GM21576 (cell line): ENCODE measurements around the gene TSPAN14.
"Not testable (repeated sequence)": the region's sequence is repeated elsewhere in the genome, so short reads cannot be mapped to it uniquely, and the experiment has no call there.

ENCODE experiments used
- ATAC-seq: cut with Tn5 transposase; IDR thresholded peaks from one replicate; pipeline ENCODE4 v1.9.1; 2021; ENCODE audit warnings: mild to moderate bottlenecking, moderate library complexity; ENCODE audit not compliant: unreplicated experiment

The TSPAN14 gene

DNA sequence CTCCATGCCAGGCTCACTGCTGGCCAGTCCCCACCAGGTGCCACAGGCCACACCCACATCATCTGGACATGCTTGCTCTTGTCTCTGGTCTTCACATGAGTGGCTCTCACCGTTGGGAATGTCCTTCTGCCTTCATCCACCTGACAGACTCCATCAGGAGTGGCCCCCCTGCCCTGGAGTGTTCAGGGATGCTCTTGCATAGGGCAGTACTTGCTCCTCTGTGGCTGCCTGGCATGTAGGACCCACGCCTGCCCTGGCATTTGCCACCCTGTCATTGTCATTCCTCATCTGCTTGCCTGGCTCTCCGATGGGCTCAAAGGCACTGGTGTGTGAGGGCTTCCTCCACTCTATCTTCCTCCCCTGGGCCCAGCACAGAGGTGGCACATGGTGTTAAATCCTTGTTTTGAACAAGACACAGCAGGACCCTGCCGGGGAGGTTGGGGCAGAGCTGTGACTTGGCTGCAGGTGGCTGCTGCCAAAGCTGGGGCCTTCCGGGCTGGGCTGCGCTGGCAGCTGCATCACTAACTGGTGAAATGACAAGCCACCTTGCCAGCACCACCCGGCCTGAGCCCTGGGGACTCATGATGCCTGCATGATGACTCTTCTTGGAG lies 85.4 kb downstream of the TSPAN14 start:
- no peak for ATAC-seq

DNA sequence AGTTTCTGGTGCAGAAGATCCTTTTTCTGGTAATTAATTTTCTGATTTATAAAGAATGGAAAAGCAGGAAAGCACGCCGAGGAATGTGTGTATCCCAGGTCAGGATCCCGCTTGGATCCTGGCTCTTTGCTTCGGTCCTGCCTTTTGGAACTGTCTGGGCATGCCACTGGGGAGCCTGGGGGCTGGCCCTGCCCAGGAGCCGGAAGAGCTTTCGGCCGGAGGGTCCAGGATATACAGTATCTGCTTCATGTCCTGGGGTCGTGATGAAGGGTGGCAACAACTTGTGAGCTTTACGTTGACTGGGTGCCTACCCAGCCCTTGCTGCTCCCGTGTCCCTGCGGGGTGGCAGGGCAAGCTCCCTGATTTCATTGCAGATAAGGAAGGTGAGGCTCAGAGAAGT lies 86.0 kb downstream of the TSPAN14 start:
- no peak for ATAC-seq

DNA sequence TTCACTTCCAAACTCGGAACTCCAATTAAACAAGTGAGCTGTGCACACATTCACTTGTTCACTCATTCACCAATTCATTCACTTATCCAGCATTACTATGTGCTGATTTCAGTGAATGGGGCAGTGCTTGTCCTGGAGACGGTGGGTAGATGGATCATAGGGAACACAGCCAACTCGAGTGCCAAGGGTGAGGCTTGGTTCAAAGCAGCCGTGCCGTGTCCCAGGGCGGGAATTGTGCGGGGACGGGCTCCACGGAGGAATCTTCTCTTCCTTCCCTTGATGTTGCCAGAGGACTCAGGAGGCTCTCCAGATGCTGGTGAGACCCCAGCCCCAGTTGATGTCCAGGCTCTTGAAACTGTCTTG lies 86.5 kb downstream of the TSPAN14 start:
- no peak for ATAC-seq

DNA sequence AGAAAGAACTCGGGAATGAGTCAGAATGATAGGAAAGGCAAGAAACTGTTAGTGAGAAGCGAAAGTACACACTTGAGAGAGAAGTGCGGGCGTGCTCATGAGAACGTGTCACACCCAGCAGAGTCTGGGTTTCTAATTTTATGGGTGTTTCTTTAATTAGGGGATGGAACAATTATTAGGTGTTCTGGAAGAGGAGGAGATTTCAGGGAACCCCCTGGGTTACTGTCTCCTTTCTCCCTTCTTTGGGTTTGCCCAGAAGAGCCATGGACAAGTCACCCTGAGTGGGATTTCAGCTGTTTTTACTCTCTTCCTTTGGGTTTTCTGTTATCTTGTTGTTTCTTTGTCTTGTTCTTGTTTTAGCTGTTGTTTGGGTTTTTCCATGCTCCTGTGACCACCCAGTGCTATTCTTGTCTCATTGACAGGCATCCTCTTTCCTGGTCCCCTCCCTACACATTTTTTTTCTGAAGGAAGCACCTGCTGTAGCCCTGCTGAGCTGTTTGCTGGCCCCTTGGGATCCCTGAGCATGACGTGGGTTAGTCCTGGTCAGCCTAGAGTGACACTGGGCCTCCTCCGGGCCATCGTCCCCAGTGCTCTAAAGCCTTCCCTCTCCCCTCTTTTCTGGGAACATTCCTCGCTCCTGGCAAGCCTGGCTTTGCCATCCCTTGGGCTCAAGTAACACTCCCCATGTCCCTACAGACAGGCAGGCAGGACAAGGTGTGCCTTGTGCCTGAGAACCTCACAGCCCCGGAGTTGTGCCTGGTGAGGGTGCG lies 87.1 kb downstream of the TSPAN14 start:
- ATAC-seq, result peak; percentile 61

DNA sequence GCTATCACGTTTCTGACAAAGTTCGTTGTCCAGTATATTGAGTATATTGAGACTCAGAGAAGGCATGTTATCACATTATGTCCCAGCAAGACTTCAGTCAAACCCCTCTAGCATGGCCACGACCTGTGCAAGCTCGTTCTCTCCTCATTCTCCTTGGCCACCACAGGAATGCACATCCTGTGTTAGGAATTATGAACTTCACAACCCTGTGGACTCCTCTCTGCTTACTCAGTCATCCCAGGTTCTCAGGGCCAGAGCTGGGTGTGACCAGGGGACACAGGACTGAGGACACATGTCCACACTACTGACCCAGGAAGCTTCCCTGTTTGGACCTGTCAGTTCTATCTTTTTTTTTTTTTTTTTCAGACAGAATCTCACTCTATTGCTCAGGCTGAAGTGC lies 87.9 kb downstream of the TSPAN14 start:
- ATAC-seq, result no peak

DNA sequence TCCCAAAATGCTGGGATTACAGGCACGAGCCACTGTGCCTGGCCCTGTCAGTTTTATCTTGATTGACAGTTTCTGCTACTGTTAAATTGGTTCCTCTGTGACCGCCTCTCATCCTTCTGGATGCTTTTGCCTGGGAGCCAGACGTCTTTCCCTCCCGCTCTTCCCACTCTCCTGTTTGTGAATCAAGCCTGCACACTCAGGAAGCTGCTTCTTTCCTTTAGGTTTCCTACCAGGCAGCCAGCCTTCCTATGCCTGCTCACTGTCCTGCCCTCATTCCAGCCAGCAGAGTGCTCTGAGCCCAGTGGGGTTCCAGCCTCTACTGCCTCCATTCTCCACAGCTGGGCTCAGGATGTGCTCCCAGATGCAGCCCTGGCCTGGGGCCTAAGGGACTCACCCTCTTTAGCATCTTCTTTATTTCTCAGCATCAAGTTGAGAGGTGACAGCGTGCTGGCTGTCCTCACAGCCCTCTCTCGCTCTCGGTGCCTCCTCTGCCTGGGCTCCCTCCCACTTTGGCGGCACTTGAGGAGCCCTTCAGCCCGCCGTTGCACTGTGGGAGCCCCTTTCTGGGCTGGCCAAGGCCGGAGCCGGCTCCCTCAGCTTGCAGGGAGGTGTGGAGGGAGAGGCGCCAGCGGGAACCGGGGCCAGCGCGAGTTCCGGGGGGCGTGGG lies 88.7 kb downstream of the TSPAN14 start:
- ATAC-seq, result no peak

DNA sequence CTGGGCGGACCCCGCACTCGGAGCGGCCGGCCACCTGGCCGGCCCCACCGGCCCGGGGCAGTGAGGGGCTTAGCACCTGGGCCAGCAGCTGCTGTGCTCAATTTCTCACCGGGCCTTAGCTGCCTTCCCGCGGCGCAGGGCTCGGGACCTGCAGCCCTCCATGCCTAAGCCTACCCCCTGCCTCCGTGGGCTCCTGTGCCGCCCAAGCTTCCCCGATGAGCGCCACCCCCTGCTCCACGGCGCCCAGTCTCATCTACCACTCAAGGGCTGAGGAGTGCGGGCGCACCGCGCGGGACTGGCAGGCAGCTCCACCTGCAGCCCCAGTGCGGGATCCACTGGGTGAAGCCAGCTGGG lies 89.2 kb downstream of the TSPAN14 start:
- not testable (repeated sequence) for ATAC-seq

DNA sequence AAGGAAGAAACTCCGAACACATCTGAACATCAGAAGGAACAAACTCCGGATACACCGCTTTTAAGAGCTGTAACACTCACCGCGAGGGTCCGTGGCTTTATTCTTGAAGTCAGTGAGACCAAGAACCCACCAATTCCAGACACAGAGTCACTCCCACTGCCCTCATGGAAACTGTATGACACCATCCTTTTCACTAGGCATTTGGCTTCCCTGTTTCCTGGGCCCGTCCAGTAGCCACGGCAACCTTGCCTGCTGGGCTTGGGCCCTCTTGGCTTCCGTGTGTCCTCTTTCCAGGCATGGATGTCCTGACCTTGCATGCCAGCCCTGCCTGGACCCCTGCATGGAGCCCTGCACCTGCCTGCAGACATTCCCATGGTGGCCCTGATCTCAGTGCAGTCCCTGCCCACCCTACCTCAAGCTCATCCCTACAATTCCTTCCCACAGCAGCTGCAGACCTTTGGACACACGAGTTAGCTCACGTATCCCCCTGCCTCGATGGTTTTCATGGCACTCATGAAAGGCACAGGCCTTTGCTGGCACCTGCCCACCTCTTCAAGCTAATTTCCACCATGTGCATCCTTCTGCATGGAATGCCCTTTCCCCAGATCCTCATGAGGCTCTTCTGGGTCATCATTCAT lies 90.3 kb downstream of the TSPAN14 start:
- no peak for ATAC-seq

DNA sequence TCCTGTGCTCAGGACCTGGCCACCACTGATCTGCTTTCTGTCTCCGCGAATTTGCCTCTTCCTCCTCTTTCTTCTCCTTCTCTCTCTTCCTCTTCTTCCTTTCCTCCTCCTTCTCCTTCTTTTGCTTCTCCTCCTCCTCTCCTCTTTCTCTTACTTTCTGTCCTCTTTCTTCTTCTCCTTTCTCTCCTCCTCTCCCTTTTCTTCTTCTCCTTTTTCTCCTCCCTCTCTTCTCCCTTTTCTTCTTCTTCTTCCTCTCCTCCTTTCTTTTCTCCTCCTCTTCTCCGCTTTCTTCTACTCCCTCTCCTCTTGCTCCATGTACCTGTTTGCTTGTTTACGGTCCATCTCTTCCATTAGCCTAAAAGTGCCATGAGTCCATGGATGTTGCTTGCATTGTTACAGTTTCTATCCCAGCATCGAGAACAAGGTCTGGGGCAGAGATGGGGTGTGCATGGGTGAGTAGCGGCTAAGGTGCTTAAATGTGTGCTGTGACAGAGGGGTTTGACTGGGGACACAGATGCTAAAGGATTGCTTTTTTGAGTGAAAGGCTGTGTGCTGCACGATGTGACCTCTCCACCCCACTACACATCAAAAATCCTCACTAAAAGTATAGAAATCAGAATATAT lies 91.3 kb downstream of the TSPAN14 start:
- ATAC-seq, result no peak

DNA sequence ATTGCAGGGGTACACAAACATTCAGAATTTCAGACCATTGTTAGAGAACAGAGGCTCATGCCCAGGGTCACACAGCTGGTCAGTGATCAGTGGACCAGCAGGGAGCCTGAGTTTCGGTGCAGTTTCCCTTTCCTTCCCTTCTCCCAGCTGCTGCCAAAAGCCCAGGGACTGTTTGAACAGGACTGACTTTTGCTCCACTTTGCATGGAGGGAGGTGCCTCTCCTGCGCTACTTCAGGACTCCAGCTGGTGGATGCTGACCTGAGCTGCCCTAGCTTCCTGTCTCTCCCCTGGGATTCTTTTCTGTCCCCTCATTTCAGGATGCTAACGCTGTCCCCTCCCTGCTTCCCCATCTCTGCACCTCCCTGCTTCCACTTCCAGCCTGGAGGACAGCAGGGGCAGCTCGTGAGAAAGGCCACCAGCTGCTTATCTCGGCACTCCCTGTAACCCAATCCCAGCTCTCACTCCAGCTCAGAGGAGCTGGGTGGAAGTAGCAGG lies 98.1 kb downstream of the TSPAN14 start:
- ATAC-seq, result no peak

DNA sequence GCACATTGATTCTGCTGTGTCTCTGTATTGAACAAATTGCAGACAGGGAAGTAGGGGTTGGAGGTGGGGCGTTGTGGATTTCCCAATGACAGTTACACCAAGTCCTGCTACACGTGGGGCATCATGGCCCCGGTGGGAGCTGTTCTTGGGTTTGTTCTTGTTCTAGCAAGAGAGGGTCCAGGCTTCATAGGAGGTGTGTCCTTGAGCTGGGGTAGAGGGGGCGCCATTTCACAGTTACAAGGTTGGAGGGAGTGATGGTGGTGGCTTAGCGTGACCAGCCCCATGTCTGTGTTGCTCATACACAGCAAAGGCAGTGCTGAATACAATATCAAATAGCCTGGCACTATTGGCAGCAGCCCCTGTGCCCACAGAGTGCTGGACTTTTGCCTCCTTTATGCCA lies 99.3 kb downstream of the TSPAN14 start:
- ATAC-seq, result no peak

DNA sequence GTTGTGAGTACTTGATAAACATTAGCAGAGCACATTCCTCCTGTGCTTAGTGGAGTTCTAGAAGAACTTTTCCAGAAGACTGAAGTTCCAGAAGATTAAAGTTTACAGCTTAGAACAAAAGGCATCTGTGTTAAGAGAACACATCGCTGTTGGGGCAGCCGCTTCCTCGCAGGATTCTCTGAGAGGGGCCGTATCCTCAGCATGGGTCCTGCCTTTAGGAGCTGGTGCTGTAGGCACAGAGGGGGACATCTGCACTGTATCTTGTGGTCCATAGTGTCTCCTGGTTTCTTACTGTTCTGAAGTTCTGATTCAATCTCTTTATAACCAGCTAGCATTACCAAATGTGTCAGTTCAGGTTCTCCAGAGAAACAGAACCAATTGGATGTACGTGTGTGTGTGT lies 99.9 kb downstream of the TSPAN14 start:
- no peak for ATAC-seq

DNA sequence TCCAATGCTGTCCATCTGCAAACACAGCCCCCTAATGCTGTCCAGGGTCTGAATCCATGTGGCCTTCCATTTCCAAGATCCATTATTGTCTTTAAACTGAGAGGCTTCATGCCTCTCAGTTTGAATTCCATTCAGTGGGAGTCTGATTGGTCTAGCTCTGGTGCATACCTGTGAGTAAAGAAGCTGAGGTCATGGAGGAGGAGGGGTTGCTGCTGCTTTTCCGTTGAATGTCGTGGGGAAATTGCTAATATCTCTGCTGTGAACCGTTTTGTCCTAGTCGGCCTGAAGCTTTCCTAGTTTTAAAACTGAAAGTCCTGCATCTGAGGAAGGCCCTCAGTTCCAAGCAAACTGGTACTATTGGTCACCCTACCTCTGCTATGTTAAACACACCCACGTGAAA lies 101.3 kb downstream of the TSPAN14 start:
- ATAC-seq, result no peak

DNA sequence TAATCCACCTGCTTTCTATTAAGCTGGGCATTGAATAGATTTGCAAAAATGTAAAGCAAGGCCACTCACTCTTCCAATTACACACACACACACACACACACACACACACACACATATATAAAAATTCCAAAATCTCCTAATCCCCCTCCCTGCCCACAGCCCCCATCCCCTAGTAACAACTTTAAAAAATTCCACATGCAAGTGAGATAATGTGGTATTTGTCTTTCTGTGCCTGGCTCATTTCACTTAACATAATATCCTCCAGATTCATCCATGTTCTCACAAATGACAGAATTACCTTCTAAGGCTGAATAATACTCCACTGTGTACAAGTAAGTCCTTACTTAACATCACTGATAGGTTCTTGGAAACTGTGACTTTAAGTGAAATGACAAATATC lies 107.8 kb downstream of the TSPAN14 start:
- ATAC-seq, result no peak

DNA sequence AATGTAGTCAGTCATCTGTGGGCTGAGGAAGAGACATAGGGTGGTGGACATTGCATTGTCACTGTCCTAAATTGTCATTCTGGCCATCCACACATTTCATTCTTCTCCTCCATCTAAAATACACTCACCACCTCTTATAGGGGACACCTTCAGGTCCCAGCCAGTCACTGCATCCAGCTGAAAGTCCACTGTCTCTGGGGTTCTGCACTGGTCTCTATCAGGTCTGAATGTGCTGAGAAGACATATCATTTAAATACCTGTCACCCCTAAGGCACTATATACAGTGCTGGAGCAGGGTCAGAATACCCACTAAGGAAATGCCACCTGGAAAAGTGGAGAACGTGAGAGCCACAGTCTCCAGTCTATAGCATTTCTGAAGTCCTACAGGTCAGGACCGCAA lies 113.2 kb downstream of the TSPAN14 start:
- no peak for ATAC-seq

DNA sequence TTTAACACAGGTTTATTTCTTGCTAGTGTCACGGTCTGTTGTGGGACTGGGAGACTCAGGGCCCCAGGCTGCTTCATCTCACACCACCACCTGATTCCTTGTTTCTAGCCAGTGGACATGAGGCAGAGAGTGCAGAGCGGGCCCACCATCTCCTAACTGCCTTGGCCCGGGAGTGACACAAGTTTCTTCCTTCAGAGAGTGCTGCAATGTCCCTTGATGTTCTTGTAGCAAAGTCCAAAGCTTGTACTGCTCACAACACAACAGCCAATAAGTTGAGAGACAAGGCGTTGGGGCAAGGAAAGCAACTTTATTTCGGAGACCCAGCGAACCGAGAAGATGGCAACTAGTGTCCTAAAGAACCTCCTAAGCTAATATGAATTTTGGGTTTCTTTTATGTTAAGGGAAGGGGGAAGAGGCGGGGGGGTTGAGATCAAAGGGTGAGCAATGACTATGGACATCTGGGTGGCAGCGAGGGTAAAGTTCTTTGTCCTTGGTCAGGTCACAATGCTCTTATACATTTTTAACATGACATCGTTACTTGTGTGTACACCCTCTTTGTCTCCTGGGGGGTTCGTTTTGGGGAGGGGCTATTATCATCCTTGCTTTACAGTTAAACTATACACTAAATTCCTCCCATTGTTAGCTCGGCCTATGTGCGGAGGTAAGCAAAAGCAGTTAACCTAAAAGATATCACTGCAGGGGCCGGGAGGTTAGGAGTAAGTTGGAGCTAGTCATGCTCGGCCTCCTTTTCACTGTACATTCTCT lies 115.2 kb downstream of the TSPAN14 start:
- ATAC-seq, result no peak

DNA sequence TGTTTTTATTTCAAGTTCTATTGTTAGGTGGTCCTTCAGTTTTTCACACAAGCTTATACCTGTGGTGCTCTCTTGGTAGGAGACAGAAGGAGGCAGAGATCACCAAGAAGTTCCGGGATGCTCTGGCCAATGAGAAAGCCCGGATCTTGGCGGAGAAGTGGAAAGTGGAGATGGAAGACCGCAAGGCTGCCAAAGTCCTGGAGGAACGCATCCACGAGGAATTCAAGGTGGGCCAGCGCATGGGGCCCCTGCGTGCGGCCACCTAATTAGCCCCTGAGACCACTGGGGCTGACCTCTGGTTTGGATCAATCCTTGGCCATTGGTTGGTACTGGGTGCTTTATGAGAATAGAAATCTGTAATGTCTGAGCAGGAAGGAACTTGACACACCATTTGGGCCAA lies 117.2 kb downstream of the TSPAN14 start:
- no peak for ATAC-seq

DNA sequence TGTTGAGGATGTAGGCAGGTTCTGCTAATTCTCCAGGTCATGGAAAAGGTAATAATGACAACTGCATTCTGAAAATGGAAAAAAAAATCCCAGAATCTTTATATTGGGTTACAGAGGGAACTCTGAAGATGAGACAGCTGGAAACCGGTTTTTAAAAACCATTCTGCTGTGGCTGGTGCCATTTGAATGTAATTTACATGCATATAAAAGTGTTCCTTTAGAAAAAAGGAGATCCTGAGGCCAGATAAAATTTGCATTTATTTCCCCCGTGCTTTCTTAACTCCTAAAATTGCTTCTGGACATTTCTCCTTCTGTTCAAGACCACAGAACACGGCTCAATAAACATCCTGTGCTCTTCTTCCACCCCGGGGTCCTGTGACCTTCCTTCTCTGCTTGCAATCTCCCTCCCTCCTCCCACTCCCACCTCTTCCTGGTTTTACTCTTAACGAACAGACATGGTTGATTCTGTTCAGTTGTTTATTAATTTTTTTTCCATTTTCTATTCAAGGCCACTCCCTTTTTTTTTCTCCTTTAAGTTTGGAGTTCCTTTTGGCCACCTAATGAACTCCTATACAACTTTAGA lies 125.2 kb downstream of the TSPAN14 start:
- no peak for ATAC-seq

DNA sequence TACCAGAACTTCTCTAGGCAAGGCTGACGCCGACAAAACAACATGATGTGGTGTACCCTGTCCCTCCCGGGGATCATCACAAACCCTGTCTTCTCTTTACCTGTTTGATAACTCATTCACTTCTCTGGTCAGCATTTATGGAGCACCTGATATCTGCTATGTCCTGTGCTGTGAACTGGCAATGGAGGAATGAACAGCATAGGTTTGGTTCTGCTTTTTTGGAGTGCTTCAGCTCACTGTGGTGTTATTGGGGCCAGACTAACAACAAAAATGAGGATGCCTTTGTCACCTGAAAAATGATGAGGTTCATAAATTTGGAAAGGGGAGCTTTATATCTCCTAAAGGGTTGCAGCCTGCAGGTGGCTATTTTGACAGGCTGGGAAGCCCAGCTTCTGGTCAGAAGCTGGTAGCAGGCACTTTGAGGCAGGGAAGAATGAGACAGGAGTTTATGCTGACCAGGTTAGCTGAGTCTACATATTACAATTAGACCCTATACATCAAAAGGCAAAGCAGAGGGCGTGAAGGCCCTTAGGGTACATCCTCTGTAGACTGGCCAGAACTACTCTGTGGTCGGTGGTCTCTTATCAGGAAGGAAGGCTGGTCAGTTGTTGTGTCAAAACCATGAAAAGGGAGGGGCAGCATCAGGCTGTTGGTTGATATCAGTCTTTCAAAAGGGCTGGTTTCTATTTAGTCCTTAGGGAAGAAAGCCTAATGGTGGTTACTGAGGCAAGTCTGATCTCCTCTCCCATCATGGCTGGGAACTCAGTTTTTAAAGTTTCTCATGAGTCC lies 125.9 kb downstream of the TSPAN14 start:
- no peak for ATAC-seq
